HPDE6-E6E7 (cell line): ENCODE data around the gene DAAM2.

Source experiments
- DNase-seq: peaks from one replicate; pipeline ENCODE4 v3.0.0; 2011; ENCODE audit warnings: missing footprints; ENCODE audit errors: extremely low spot score

The DAAM2 gene

DNA sequence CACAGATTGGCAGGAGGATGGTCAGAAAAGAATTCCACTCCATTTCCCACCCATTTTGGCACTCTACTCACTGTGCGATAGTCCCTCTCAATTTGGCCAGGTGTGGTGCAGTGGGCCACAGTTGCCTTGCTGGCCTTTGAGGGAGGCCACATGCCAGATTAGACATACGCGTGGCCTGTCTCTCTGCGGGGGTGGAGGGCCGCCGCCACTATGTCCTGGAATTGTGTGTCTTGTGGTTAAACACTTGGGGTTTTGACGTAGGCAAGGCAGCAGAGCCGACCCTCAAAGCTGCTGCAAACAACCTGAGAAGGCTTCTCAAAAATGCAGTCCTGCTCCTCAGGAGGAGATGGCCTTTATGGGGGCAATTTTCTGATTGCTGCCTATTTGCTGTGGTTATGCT is 4.9 kb upstream of the DAAM2 start:
- no peak for DNase-seq

DNA sequence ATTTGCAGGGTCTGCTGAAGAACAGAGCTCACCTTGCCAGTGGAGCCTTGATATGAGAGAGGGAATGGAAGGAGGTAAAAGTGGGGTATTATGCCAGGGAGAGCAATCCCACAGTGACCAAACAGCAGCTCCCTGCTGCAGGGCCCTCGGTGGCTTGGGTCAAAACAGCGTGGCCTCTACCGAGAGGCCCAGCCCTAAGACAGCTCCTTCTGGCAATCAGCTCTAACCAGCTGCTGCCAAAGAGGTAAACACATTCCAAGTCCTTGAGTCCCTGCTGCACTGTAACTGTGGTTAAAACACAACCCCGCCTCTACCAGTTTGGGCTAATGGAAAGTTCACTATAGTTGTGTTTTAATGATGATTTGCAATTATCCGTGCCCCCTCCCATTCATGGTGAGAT is 1.4 kb upstream of the DAAM2 start:
- no peak for DNase-seq

DNA sequence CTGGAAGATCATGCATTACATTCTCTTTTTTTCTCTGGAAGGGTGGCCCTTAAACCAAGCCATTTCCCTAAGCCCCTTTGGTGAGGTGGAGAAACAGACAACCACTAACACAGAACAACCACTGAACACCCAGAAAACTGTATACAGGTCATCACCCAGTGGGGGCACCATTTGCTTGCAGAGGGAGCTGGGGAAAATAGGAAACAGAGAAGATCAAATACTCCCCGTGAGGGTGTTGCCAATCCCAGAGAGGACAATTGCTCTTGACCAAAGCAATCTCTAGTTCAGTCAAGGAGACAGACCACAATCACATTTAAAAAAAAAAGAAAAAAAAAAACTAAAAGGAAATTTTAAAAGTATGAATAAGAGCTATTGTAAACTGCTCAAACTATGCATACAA is 865 bp upstream of the DAAM2 start:
- DNase-seq, result no peak

DNA sequence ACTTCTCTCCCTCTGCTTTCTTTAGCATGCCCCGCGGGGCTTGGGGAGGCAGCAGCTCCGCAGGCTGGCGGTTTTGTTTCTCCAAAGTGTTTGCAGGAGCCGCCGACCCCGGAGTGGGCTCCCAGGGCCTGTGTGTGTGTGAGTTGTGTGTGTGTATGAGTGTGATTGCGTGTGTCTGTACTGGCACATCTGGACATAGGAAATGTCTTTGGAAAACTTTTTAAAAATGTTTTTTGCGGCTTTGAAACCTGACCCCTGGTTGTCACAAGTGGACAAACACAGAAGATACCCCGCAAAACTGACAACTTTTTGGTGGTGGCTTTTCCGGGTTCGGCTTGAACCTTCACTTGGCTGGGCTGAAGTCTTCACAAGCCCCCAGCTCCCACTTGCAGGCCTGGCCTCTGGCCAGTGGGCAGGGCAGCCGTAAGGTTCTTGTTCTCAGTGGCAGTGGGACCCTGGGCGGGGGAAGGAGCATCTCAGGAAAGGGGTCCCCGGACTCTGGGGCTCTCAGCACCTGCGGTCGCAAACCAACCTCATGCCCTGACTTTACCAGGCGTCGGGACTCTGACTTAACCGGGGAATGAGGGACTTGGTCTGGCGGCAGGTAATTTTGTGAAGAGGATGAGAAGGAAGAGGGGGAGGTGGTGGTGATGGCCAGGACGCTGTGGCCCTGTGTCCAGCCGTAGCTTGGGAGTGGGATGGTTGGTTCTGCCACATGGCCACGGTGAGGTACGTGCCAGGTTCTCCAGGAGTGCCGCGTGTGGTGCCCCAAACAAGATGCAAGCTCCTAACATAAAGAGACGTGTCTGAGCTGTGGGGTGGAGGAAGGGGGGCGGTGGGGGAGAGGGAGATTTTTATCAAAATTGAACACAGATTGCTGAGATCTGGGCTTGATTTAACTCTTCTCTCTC is 619 bp downstream of the DAAM2 start:
- DNase-seq, result no peak

DNA sequence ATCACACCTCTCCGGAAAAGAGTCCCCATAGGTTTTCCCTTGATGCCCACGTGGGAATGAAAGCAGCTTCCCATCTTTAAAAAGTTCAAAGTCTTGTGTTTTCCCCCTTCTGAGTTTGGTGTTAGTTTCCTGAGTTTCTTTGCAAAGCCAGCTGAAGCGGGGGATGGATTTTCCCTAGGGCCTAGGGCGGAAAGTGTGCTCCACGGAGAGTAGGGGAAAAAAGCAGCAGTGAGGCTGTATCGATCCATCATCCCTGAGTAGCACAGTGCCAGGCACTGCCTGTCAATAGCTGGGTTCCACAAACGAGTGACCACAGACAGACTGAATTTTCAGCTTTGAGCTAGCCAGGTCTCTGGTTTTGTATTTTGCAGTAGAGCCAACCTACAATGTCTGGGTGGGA is 1.3 kb downstream of the DAAM2 start:
- no peak for DNase-seq

DNA sequence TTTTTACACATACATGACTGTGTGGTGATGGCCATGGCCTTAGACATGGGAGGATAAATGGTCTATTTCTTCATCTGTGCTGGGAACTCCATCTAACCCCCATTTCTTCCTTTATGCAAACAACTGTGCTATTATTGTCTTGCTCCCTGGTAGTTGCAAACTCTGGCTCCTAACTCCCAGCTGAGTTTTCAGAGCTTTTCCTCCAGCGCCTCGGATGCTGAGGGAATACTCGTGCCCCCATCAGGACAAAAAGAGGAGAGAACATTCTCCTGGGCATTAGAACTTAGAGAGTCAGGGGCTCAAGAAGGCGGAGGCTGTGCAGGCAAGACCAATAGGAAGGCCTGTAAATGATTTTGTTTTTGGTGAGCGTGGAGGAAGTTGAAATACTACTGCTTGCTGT is 2.1 kb downstream of the DAAM2 start:
- no peak for DNase-seq

DNA sequence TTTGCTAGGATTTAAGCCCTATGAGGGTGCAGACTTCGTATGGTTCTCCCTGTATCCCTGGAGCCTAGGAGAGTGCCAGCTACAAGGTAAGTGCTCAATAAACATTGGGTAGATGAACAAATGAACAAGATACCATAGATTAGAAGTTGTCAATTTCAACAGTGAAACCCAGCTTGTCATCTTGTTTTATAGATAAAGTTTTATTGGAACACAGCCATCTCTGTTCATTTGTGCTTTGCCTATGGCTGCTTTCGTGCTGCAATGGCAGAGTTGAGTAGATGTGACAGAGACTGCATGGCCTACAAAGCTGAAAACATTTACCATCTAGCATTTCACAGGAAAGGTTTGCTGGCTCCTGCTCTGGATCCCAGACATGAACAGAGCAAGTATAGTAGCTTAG is 5.6 kb downstream of the DAAM2 start:
- DNase-seq, result no peak

DNA sequence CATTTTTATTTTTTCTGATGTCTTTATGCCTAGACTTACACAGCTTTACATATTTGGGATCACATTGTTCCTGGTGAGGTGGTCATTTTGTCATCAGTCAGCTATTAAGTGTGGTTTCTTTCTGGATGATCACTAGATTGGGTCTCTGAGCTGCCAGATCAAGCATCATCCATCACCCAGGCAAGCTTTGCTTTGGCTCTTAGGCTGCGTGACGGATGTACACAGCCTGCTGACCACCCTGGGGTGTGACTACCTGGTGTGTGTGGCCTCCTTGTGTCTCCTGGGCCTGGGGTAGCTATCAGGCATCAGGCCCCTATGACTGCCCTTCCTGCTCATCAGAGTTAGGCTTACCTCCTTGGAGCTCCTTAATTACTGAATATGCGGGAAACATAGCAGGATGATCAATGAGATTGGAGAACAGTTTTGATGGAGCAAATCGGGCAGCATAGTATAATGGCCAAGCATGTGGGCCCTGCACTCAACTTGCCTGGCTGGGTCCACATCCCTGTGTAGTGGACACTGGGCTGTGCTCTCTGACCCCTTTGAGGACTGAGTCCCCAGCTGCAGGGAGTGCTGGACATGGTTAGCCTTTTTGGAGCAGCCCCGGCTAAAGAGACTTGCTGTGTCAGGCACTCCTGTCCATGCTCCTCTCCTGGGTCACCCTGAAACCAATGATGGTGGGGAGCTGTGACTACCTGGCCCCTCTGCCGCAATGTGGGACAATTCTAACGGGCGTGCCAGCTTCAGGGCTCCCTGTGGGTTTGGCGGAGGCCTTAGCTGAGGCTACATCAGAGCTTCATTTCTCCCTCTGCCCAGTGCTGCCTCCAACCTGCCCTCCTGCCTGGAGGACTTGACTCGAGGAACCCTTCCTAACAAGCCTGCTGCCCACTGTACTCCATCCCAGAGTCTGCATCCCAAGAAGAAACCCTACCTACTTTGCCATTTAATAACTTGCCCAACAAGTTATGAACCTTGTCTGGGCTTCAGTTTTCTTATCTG is 8.2 kb downstream of the DAAM2 start:
- no peak for DNase-seq

DNA sequence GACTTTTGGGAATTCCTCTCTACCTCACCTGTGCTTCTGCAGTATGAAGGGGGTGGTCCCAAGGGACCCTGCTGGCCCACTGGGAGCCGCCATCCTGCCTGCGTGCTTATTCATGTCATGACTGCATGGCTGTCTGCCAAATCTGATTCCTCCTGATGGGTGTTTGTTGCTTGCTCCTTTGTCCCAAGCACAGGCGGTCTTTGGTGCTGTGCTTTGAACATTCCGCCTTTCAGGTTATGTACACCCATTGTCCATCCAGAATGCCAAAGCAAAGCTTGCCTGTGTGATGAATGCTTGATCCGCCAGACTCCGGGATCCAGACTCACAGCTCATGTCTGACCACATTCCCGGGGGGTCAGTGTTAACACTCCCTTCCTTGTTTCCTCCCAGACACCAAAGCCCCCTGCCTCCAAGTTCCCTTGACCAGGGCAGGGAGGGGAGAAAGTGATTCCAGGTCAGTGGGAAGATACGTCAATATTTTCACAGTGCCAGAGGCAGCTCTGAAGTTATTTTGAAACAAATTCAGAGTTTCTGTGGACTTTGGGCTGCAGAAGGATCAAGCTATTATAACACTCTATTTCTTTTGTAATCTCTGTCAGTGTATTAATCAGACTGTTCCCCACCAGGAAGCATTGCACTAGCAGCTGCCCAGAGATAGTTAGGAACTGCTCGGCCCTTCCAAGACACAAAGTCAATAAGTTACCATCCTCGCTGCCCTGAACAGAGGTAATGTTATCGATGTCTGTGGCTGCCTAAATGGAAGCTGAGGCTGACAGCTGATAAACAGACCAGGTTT is 9.5 kb downstream of the DAAM2 start:
- no peak for DNase-seq

DNA sequence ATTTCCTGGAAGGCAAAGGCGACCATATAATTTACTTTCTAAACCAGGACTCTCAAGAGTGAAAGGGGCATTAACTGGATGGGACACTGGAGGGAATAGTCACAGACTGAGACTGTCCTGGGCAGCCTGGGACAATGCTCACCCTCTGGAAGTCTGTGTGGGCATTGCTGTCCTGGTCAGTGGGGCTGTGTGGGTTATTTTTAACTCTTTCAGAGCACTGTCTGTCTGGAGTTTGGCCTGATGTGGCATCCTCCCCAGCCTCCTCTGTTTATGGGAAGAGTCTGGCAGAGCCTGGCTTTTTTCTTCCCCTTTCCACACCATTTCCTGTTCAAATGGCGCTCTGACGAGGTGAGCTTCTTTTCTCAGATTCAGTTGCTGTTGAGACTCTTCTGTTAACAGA is 11.7 kb downstream of the DAAM2 start:
- DNase-seq, result no peak

DNA sequence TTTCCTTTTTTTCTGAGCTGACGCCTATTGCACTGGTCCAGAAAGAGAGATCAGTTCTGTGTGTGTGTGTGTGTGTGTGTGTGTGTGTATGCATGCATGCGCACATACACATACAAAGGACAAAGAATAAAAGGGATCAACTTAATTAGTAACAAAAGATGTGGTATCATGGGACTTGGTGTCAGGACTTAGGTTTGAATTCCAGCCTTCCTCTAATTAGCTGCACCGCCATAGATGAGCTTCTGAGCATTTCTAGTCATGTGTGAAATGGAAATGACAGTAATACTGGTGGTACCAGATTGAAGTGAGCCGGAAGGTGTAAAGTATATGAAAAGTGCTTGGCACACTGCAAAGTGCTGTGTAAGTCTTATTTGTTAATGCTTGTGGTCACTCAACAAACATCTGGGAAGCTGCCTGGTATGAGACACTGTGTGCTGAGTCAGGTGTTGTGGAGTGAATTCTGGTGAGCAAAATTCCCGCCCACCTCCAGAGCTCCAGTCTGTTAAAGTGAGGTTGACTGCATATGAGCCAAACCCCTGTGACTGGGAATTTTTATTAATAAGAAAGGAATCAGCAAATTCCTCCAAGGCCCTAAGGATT is 12.4 kb downstream of the DAAM2 start:
- DNase-seq, result no peak

DNA sequence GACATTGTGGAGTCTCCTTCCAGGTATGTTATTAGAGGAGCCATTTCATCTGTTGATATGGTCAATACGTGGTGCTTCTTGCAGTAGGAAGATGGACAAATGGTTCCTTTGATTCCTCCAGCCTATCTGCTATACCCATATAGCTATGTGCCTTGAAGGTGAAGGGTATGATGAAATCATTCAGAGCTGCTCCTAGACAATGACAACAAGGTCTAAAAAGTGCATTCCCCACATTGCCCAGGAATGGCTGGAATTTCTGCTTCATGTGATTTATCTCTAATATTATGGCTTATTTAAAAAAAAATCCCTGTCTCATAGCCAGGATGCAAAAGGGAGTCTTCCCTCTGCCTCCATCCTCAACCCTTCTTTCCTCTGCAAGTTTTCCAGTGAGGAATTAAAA is 14.1 kb downstream of the DAAM2 start:
- DNase-seq, result no peak

DNA sequence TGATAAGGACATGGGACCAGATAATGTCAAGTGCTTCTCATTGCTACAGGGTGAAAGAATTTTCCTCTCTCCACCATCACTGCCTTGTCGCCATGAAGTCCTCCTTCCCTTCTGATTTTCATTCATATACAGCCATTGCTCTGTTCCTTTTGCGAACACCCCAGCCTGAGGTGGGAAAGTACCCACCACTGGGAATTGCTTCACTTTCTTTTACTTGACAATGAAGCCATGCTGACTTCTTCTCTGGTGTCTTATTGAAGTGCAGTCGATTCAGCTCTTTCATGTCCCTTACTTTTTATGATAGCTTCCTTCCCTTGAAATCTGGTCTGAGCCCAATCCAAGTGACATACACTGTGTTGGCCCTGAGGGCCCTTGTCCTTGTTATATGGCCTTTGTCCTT is 16.2 kb downstream of the DAAM2 start:
- no peak for DNase-seq

DNA sequence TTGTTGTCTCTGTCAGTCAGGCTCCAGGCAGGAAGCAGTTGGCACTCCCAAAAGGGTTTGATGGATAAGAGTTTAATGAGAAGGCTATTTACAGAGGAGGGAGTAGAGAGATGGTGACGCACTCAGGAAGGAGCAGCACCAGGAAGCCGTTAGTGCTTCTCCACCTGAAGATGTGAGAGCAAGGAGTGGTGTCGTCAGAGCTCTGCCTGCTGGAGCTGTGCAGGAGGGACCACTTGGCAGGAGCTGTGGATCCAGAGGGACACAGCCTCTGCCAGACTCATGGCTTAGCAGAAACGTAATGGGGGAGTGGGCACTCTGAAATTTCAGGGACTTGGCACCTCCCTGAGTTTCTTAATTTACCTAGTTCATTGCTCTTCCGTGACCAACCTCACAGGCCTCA is 16.8 kb downstream of the DAAM2 start:
- DNase-seq, result no peak

DNA sequence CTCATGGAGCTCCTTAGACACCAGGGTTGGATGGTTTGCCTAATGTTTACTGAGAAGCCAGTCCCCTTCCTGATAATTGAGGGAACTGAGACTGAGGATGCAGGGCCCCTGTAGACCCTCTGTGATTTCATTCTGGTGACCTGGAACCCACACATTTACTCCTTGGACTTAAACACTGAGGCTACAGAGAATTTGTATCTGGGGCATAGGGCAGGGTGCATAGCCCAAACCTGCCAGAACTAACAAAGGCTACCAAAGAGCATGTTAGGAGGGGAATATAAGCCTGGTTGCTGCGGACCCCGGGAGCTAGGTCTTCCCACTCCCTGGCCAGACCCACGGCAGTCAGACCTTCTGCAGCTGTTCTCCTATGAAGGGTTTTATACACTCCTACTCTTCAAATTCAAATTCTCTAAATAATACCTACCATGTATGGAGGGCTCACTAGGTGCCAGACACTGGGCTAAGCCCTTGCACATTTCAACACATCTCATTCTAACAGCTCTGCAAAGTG is 19.7 kb downstream of the DAAM2 start:
- no peak for DNase-seq

DNA sequence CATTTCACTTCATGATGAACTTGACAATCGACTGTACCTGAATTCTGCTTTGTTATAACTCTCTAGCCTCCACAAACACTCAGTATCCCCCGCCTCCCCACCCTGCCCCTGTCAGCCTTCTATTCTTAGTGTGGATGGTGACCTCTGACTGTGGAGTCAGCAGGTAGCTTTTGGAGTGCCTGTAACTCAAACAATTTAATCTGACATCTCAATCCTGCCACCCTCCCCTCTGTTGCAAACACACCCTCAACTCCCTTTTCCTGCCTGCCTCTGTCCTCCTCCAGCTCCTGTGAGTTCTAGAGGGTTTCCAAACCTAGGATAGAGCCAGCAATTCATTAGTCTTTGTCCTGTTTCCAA is 20.3 kb downstream of the DAAM2 start:
- no peak for DNase-seq

DNA sequence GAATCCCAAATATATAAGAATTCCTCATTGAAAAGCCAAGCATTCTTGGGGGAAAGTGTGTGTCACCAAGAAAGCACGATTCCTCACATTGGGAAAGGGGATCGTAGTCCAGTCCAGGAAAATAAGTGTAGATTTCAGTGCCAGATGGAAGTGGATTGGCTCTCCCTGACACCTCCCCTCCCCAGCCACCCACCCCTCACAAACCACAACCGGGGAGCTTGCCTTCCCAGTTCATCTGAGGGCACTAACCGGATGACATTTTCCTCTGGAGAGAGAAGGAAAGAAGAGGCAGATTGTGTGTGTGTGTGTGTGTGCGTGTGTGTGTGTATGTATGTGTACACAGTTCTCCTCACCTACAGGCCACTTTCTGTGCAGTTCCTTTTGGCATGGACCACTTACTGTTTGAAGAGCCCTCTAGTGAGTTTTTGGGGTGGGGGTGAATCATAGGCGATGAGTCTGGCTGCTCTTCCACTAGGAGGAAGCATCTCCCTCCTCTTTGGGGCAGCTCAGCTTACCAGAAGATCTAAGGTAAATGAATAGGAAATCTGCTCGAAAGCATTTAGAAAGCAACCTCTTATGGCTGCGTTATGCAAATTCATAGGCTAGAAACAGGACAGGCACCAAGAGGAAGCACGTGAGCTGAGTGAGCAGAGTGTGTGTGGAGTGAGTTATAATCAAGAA is 20.8 kb downstream of the DAAM2 start:
- no peak for DNase-seq

DNA sequence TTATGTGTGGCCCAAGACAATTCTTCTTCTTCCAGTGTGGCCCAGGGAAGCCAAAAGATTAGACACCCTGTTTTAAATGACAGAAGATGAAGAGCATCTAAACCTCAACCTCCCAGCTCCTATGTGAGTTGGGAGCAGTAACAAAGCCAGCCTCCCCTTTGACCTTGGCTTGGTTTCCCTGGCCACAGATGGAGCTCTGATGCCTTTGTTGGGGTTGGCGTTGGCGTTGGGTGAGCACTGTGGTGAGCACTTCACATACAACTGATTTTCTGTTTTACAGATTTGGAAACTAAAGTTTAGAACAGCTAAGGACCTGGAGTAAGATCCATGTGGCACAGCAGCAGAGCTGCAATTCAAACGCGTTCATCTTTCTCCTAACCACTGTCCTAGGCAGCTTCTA is 22.1 kb downstream of the DAAM2 start:
- no peak for DNase-seq

DNA sequence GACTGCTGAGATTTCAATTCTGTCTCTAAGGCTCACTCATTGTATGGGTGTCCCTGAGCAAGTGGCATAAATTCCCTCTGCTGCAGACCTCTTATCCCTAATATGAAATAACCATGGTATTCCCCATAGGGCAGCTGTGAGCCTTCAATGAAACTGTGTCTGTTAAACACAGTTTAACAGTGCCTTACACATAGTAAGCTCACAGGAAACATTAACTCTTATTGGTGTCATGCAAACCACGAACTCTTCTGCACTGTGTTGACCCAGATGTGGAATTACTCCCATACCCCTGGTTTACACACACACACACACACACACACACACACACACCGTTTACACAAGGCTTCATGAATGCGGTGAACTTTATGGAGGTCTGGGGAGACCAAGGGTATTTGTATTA is 23.2 kb downstream of the DAAM2 start:
- DNase-seq, result no peak

DNA sequence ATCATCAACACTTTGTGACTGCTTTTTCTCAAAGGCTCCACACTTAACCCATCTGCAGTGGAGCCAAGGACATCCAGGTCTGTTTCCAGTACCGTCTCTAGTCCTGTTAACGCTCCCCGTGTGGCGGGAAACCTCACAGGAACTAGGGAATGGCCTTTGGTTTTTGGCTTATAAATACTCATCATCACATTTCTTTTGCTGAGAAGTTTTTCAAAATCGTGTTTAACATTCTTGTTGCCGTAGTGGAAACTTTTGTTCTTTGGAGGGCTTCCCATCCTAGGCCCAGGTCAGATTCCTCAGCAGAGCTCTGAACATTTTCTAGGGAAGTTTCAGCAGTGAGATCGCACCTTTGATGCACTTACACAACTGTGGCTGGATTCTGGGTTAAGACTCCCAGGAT is 24.6 kb downstream of the DAAM2 start:
- DNase-seq, result no peak

DNA sequence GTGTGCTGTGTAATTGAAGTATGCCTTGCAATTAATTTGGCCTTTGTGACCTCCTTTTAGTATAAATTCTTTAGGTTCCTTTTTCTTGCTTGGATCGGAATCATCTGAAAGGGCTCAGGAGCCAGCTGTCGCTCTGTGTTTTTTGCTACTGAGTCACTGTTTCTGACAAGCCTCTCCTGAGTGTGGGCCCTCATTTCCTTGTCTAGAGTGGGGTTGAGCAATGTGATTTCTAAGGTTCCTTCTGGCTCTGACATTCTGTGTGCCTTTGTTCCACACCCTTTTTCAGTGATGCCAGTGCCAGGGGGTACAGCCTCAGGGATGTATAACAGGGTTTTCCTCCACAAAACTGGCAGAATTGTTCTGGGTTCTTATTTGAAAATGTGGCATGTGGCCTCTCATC is 26.5 kb downstream of the DAAM2 start:
- no peak for DNase-seq
